Measurements from ENCODE around the gene SERPIND1.

Gene SERPIND1

DNA sequence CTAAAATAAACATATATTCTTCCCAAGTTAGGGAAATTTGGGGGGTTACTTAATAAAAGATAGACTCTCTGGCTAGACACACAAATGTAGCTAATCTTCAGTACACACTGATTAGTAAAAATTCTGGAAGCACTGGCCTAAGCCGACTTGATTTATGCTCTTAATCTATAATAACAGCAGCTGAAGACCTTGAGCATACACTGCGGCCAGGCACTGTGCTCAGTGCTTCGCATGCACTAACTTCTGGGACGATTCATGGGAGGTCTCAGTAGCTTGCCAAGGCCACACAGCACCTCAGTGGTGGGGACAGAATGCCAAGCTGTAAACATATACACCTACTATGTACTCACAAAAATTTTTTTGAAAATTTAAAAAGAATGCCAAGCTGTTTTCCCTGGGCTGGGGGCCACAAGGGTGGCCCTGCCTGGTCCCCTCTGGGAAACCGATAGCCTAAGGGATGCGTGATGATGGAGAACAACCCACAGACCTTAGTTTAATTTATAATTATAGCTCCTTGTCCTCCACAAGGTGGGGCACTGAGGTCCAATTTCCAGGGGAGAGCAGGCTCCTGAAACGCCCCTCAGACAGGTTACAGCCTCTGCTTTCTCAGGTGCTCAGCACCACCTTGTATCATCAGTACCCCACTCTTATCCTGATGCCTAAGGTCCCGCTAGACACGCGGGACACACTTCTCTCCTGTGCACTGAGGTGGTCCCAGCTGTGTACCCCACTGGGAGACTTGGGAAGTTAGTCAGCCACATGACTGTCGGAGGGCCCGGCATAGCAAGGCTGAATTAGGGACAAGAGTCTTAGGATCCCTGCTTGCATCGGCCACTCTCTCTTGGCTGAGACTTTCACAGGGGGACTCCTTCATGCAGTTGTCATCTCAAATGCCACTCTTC lies 20.1 kb downstream of the SERPIND1 start:
- no peak for DNase-seq

DNA sequence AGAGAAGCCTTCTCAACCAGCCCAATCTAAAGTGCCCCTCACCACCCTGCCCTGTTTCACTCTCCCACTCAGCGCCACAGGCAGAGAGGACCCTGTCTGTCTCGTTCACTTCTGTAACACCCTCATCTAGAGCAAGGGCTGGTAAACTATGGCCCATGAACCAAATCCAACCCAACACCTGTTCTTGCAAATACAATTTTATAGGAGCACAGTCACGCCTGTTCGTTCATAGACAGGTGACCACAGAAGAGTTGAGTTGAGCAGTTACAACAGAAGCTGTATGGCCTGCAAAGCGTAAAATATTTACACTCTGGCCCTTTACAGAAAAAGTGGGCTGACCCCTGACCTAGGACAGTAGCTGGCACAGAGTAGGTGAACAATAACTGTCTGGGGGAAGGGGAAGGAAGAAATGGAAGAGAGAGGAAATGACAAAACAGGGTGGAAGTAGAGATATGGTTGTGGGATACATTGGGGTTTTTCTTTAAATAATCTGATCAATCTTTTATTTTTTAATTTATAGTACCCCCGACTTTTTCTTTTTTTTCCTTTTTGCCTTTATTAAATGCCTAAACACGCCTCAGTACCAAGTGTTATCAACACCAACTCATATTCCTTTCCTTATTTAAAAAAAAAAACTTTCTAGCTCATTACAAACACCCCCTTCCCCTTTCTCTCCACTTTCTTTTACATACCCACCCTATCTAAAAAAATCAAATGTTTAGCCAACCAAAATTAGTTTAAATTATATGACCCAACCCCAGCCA lies 20.9 kb downstream of the SERPIND1 start:
- no peak for DNase-seq

DNA sequence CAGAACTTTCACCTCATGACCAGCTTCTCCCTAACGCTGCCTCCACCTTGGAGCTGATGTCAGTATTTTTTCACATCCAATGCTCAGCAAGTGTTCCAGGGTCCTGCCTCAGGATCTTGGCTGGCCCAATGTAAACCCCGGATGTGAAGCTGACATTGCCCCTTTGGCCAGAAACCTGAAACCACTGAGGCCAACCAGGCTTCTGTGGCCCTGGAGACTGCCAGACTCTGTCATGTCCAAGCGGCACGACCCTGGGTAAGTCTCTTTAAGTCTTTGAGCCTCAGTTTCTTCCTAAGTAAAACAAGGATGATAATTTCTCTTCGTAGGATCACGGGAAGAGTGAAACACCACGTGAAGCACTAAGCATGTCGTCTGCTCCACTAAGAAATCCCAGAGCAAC lies 22.8 kb downstream of the SERPIND1 start:
- no peak for DNase-seq

DNA sequence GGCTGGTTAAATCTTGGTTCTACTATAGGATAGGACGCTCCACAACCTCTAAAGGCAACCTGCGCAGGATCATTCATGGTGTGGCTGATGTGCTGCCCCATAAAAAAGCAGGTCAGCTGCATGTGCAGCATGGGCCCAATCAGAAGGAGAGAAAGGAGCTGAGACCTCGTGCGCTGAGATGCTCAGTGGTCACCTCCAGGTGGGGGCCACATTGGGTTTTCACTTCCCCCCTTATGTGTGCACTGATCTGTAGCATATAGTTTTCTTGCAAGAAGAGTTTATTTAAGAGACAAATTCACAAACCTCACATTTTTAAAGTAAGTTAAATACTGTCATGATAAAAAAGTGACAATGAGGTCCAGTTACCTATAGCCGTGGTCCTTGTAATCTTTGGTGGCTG lies 24.3 kb downstream of the SERPIND1 start:
- no peak for DNase-seq

DNA sequence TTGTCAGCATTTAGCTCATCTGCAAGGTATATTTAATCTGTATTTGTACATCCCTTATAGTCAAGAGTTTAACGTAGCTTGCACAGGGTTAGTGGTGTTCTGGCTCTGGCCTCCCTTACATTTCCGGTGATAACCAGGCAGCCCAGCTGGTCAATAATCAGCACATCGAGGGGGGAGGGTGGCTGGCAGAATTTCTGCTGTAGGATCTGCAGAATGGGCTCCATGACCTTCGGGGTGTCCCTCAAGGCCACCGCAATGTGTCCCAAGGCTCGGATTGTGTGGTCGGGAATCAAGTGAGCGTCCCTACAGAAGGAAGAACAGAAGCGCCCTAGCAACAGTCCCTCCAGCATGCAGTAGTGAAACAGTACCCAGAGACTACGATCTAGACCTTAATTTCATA lies 25.1 kb downstream of the SERPIND1 start:
- no peak for DNase-seq

DNA sequence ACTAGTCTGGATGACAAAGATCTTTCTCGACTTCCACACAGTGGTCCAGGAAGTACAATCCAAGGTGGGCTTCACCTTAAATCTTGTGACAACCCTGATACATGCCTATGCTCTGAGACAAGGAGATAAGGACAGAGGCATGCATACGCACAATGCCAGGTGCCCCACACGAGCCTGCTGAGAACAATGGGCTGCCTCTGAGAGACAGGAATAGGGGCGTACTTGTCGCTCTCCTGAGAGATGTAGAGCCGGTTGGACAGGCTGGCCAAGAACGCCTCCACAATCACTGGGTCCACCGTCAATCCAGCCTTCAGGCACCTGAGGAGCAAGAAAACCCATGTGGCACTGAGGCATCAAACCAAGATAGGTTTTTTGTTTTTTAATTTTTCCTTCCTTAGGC lies 25.5 kb downstream of the SERPIND1 start:
- no peak for DNase-seq

DNA sequence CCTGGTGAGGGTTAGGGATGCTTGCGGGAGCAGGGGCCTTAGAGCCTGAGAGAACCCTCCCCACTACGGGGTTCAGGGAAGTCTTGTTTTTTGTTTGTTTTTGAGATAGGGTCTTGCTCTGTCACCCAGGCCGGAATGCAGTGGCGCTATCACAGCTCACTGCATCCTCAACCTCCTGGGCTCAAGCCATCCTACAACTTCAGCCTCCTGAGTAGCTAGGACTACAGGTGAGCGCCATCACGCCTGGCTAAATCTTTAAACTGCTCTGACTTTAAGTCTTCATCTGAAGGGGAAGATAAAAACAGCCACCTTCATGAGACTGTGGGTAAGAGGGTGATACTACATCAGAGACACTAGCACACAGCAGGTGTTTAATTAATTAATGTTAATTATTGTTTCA lies 28.5 kb downstream of the SERPIND1 start:
- no peak for DNase-seq

DNA sequence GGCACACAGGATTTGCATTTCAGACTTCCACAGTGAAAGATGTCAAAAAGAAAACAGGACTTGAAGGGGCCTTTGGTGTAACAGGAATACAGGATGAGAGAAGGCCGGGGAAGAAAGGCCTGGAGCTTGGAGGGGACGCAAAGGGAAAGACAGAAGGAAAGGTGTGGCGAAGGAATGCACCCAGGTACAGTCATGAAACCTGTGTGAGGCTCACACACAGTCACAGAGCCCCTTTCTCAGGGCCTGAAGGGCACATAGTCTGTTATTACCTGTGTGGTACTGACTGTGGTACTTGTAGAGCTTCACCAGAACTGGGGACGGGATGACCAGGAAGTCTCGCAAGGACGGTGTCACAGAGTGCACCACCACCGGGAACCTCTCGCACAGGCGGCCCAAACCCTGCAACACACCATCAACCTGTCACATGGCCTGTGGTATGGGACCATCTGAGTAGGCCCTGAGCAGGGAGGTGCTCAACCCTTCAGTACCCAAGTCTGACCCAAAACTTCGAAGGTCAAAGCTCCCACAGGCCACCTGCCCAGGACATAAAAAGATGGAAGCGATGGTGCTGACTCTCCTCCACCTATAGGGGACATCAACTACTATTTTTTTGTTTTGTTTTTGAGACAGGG lies 29.1 kb downstream of the SERPIND1 start:
- no peak for DNase-seq

DNA sequence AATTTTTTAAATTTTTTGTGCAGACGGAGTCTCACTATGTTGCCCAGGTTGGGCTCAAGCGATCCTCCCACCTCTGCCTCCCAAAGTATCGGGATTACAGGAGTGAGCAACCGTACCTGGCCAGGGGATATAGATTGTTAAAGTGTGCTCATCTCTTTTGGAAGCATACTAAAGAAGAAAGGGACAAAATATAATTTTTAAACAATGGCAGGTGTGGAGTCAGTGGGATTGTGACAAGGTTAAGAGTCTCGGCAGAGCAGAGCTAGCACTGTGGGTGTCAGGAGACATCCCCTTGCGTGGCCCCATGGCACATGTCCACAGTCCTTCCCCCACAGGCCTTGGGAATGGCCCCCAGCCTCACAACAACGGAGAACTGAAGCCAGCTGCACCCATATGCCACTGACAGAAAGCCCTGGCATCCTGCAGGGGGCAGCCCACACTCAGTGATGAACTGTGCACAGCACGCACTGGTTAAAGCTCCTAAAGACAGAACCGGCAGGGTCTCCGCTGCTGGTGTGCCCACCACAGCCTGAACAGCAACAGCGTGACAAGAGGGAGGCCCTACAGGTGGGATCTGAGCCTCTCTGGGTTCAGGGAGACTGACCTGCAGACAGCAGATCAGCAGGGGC lies 29.9 kb downstream of the SERPIND1 start:
- no peak for DNase-seq

DNA sequence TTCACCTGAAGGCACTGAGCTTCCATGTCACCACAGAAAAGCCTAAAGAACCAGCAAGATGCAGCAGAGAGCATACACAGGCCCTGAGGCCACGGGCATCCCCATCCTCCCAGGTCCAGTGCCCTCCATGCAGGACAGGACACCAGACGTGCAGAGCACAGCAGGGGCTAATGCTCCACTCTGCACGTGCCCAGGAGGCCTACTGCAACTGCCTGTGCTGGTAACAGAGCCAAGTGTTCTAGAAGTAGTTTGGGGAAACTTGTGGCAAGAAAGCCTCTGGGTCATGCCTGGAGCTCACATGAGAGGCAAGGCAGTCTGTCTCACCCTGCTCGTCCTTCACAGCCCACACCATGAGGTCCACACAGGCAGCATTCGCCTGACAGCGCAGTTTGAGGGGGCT lies 30.7 kb downstream of the SERPIND1 start:
- no peak for DNase-seq

DNA sequence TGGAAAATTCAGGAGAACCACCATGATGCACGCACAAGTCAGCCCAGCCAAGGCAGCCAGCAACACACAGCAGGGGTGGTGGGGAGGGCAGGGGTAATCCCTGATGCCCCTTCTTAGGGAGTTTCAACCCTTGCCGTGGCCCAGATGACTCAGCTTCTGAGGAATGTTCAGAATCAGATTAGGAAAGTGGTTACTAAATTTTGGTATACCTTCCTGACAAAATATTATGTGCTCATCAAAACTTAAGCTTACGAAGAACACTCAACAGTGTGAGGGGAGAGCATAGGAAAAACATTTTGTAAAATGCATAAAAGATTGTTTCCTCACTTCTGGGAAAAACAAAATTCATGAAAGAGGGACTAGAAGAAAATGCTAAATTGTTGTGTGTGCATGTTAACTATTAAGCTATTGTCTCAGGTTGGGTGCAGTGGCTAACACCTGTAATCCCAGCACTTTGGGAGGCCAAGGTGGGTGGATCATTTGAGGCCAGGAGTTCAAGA lies 32.1 kb downstream of the SERPIND1 start:
- no peak for DNase-seq

DNA sequence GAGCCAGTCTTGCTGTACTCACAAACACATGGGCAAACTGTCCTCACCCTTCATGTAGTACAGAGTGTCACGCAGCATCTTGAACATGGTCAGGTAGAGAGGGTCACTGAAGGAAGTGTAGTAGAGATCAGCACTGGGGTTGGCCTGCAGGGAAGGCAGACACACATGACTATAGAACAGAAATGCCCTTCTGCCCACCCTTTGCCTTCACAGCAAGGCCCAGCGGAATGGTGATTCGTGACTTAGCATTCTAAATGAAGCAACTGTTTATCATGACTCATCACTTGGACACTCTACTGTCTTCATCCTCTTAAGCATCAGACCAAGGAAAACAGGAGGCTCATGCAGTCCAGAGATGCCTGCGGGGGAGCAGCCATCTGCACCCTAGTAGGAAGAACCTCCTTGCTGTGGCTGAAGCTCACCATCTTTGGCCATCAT lies 33.4 kb downstream of the SERPIND1 start:
- no peak for DNase-seq

DNA sequence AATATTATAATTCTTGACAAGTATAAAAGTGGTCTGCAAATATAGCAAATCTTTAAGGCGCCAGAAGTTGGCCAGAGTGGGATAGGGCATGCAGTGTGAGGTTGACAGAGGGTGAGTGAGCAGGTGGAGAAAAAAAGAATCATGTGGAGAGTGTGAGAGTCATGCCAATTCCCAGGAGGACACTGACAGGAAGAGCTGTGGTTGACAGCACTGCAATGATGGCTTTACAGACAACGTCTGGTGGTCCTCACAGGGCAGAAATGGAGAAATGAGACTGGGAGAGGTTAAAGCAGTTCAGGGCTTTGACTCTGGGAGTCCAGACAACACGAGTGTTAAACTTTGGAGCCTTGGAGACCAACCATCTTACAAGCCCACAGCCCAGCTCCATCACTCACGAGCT lies 34.9 kb downstream of the SERPIND1 start:
- DNase-seq, result no peak

DNA sequence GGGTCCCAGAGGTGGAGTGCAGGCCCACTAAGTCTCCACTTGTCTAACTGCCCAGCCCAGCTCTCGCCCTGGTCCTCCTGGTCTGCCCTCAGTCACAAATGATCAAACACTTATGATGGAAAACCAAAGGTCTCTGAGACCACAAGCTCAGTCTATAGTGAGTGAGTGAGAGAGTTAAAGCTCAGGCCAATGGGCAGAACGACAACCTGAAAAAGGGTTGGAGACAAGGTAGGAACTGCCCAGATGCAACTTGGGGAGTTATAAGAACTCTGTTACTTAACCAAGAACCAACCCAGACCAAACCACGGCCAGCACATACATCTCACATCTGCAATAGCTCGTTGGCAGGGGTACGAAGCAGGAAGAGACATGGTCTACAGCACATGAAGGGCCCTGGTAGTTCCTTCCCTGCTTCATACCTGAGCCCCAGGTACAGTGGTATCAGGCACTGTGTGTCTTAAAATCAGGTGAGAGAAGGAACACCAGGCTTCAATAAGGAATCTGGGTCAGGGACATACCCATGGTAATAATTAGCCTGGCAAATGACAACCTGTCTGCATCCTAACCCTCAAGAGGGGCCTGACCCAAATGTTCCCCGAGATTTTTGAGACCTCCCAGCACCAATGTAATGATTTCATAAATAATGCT lies 35.7 kb downstream of the SERPIND1 start:
- no peak for DNase-seq

DNA sequence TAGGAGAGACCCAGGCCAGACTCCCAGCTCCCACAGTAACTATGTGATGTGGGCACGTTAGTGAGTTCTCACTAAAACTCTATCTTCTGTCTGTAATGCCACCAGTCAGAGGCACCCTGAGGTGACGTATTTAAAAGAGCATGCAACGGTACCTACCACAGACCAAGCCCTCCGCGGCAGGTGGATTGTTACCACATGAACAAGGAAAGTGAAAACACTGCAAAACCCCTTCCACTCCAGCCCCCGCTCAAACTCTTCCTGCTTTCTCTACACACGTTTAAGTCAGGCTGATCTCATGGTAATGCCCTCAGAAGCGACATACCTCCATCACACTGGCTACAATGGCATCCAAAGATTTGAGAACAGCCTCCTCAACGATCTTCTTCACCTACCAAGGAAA lies 36.7 kb downstream of the SERPIND1 start:
- DNase-seq, result no peak

DNA sequence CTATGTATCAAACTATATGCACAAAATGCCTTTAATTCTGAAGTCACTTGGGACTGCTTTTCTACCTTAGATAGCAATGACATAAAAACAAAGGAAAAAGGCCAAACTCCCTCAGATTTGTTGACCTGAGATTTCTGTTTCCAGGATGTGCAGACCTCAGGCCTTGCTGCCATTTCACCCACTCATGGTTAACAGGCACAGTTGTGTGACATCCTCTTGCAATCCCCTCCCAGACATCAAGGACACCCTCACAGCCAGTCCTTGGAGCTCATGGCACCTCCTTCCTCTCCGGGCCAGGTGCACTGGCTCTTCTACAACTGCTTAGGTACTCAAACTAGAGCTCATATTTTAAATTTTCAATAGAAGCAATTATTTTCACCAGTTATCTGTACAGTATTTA lies 37.3 kb downstream of the SERPIND1 start:
- DNase-seq, result no peak

DNA sequence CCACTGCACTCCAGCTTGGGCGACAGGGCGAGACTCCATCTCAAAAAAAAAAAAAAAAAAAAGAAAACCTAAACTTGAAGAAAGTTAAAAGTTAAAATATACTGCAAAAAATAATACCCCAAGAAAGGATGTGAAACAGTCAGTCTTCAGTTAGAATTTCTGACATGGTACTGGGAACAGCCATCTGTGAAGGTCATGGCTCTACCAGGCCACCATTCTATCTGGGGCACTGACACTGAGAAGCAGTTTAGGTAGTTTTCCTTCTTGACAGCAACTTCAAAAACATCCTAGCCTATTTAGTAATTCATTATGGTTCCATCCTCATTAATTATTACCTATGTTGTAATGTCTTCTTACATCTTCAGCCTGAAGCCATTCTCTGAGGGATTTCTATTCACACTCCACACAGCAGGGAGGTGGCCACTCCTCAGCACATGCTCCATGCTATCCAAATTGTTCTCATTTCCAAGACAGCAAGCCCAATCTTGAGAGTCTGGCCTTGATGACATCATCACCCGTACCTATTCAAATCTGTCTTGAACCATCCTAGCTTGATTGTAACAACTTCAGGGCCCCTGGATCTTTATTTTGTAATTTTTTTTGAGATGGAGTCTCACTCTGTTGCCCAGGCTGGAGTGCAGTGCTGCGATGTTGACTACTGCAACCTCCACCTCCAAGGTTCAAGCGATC lies 38.2 kb downstream of the SERPIND1 start:
- no peak for DNase-seq

DNA sequence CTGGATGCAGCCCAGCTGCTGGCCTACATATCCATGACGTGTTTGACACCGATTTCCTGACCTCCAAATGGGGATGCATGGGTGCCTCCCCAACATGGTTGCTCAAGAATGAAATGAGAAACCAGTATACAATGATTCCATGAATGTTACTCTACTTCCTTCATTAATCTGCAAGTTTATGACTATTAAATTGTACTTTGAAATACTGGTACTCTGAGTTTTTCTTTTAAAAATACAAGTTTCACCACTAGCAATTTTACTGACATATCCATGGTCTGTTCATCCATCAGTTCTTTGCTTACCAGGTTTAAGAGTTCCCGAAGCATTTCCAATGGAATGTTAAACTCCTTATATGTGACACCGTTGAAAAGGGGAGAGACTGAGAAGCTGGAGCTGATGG lies 39.1 kb downstream of the SERPIND1 start:
- DNase-seq, result no peak

DNA sequence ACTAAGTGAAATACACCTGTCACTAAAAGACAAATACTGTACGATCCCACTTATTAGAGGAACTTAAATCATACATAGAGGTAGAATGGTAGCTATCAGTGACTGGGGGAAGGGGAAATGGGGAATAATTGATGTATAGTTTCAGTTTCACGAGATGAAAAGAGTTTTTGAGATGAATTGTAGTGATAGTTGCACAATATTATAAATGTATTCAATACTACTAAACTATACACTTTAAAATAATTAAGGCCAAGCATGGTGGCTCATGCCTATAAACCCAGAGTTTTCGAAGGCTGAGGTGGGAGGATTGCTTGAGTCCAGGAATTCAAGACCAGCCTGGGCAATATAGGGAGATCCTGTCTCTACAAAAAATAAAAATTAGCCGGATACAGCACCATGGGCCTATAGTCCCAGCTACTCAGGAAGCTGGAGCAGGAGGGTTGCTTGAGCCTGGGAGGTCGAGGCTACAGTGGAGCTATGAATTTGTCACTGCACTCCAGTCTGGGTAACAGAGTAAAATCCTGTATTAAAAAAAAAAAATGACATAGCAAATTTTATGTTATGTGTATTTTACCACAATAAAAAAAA lies 40.4 kb downstream of the SERPIND1 start:
- no peak for DNase-seq

DNA sequence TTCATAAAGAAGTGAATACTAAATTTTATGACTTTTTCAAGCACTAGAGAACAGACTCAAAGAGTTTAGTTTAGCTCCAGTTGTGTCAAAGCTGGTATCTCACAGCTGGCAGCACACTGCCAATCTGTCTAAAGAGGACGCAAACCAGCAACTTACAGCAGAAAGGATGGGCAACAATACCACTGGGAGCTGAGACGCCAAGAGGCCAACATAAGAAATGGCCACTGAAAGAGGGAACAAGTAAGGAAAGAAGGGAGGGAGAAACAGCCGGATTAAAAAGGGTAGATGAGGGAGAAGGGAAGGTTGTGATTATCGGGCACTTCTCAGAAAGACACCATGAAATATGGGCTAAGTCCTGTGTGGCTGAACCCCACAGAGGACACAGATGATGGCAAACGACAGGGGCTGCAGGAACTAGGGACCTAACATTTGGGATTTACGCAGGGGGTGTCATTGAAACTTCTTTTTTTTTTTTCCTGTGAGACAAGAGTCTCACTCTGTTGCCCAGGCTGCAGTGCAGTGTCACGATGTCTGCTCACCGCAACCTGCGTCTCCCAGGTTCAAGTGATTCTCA lies 41.7 kb downstream of the SERPIND1 start:
- DNase-seq, result no peak

DNA sequence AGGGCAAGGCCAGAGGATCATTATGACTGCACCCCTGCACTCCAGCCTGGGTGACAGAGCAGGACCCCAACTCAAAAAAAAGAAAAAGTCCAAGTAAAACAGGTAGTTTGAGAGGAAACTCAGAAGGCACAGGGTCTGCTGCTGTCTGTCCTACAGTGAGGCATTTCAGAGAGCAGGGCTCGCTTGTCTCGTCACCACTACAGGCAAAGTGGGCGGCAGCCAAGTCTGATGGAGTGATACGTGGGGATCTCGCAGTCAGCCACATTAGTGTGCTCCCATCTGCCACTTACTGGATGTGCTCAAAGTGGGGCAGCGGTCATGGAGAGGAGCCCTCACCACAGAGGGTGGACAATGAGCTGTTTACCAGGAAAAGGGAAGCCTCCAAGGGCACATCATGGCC lies 42.6 kb downstream of the SERPIND1 start:
- no peak for DNase-seq

All from COR-L47 (cell line).